Lung (tissue), 12 donors: ENCODE measurements around the gene INO80B. TPM values are rescaled to one million over a fixed set of nuclear protein-coding genes. Genes with fewer than 3 reads are reported as not detected.

Experiments used
- ATAC-seq: fragments of 200-7000 bp; cut with Tn5 transposase; one replicate; pipeline ENCODE4 v1.9.1; 2020; ENCODE audit warnings: moderate number of reproducible peaks; ENCODE audit not compliant: insufficient read depth, low FRiP score
- DNase-seq, 3 donors: peaks; one replicate each; pipeline ENCODE4 v3.0.0-alpha.2; 2013 to 2017
- H3K27ac ChIP-seq, 2 donors: one replicate each; pipeline ENCODE4 v1.5.1; 2013; ENCODE audit warnings: mild to moderate bottlenecking in 2 of 2, moderate library complexity in 2 of 2, control low read depth in 1 of 2, inconsistent platforms in 1 of 2, low read depth in 1 of 2, low read length in 1 of 2
- H3K27me3 ChIP-seq, 3 donors: one replicate each; pipeline ENCODE4 v1.5.1; 2013; ENCODE audit warnings: low read length in 2 of 3; ENCODE audit not compliant: control insufficient read depth in 3 of 3, insufficient read depth in 3 of 3
- H3K36me3 ChIP-seq, 4 donors: one replicate each; pipeline ENCODE4 v1.5.1; 2013; ENCODE audit warnings: low read length in 4 of 4, mild to moderate bottlenecking in 1 of 4, moderate library complexity in 1 of 4; ENCODE audit not compliant: control insufficient read depth in 4 of 4, insufficient read depth in 4 of 4
- H3K4me1 ChIP-seq, 5 donors: one replicate each; pipeline ENCODE4 v1.5.1; 2013; ENCODE audit warnings: low read length in 5 of 5, mild to moderate bottlenecking in 2 of 5, moderate library complexity in 1 of 5; ENCODE audit not compliant: control insufficient read depth in 5 of 5, insufficient read depth in 5 of 5
- H3K4me3 ChIP-seq: one replicate; pipeline ENCODE4 v1.5.1; 2013; ENCODE audit warnings: mild to moderate bottlenecking, control low read depth, moderate library complexity
- H3K9ac ChIP-seq, 2 donors: one replicate each; pipeline ENCODE4 v1.5.1; 2013; ENCODE audit warnings: low read length in 2 of 2, control low read depth in 1 of 2; ENCODE audit not compliant: insufficient read depth in 1 of 2
- H3K9me3 ChIP-seq, 4 donors: one replicate each; pipeline ENCODE4 v1.5.1; 2013; ENCODE audit warnings: low read length in 3 of 4, mild to moderate bottlenecking in 1 of 4, moderate library complexity in 1 of 4; ENCODE audit not compliant: control insufficient read depth in 4 of 4, insufficient read depth in 3 of 4
- WGBS, 2 donors: extraction: QIAGEN DNeasy Blood & Tissue Kit; methylation state at CpG; one replicate each; pipeline ENCODE4 v1.1.7; 2013; 5-methylcytosine and 5-hydroxymethylcytosine counted together
- polyA plus RNA-seq, 2 donors: library from polyadenylated mRNA; stranded (reverse); fragments of 200-250 nt; gene quantifications; one replicate each; pipeline ENCODE4 v1.2.1, GENCODE V29; 2013
- total RNA-seq, 2 donors: library from RNA; depleted of rRNA in 1 of 2; stranded (reverse); fragments of >200 nt in 1 of 2; gene quantifications; one replicate each; pipeline ENCODE4 v1.2.1, GENCODE V29; 2014 to 2021
- TF ChIP-seq, protein P1 (sequence below): IDR thresholded peaks from 2 replicates; pipeline ENCODE4 v1.5.1; 2012; ENCODE audit warnings: mild to moderate bottlenecking; ENCODE audit errors: control extremely low read depth, extremely low read depth
- donor health status: control.
- donor health status: control.
- donor health status: Bipolar disorder and iron deficiency.
- donor health status: healthy.
- donor health status: DM: yes; HTN: yes; CAD: no.

Gene INO80B
- total and polyA plus RNA-seq, 4 donors, result 22.7 to 72.3 (median 36.9) TPM

DNA sequence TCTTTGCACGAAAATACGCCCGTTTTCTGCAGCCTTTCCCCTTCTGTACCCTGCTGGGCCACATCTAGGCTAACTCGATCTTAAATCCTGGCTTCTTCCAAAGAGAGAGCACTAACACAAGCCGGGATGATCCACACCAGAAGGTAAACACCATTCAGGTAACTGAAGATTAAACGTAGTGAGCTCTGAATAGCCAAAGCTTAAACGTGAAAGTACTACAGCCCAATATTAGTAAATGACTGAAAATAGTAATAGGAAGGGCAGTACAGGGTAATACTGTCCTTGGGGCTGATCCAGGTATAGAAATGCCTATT is 18.0 kb downstream of the INO80B start:
- Histone ChIP-seq H3K9me3 (no peaks in the 10 kb centered on the region), H3K36me3 (peaks cover 6 to 24% (median 10%) of the 10 kb centered on the region in 4 donors), H3K4me1 (peaks cover 3 to 15% (median 9%) of the 10 kb centered on the region in 5 donors), H3K9ac (peak overlapping the region in 1 of 2 donors; percentile 65), H3K27me3 (no peaks in the 10 kb centered on the region), H3K27ac (peak overlapping the region; percentile 88 to 95), H3K4me3 (peak overlapping the region; percentile 73)
- TF ChIP-seq, protein P1, sequence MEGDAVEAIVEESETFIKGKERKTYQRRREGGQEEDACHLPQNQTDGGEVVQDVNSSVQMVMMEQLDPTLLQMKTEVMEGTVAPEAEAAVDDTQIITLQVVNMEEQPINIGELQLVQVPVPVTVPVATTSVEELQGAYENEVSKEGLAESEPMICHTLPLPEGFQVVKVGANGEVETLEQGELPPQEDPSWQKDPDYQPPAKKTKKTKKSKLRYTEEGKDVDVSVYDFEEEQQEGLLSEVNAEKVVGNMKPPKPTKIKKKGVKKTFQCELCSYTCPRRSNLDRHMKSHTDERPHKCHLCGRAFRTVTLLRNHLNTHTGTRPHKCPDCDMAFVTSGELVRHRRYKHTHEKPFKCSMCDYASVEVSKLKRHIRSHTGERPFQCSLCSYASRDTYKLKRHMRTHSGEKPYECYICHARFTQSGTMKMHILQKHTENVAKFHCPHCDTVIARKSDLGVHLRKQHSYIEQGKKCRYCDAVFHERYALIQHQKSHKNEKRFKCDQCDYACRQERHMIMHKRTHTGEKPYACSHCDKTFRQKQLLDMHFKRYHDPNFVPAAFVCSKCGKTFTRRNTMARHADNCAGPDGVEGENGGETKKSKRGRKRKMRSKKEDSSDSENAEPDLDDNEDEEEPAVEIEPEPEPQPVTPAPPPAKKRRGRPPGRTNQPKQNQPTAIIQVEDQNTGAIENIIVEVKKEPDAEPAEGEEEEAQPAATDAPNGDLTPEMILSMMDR, result no peak
- DNase-seq, result no peak
- 9 to 10% methylated on average over 7 of the region's 7 CpGs for WGBS, 2 donors
- ATAC-seq, result no peak

GRCh38 chr2:74474481-74474880 is 19.6 kb downstream of the INO80B start:
- H3K4me3 ChIP-seq, result no peak overlapping the region
- DNase-seq, result no peak
- no peaks in the 10 kb centered on the region for H3K27me3 ChIP-seq
- no peak overlapping the region for H3K9ac ChIP-seq
- H3K27ac ChIP-seq, result no peak overlapping the region
- ATAC-seq, result no peak
- H3K36me3 ChIP-seq, result peaks cover 6 to 24% (median 10%) of the 10 kb centered on the region in 4 donors
- H3K9me3 ChIP-seq, result no peaks in the 10 kb centered on the region
- TF ChIP-seq, protein P1, result no peak
- peaks cover 3 to 15% (median 9%) of the 10 kb centered on the region in 5 donors for H3K4me1 ChIP-seq
- WGBS, 2 donors, result 95 to 96% methylated on average over 6 of the region's 6 CpGs

DNA sequence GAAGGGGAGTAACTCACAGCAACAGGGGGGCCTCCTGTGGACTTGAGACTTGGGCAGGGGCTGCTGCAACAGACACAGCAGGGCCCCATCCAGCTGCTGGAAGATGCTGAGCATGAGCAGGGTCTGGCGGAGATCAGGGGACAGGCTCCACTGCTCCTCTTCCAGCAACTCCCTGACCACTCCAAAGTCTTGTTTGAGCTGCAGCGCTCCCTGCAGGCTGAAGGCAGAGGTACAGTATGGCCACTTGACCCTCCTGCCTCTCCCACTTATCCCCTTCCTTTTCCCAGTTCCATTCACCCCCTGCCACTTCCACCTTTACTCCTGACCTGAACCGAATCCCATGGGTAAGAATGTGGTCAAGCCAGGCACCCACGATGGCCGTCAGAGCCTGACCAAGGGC is 20.0 kb downstream of the INO80B start:
- Histone ChIP-seq H3K4me3 (no peak overlapping the region), H3K9ac (no peak overlapping the region), H3K9me3 (no peaks in the 10 kb centered on the region), H3K4me1 (peaks cover 3 to 15% (median 9%) of the 10 kb centered on the region in 5 donors), H3K27ac (no peak overlapping the region), H3K36me3 (peaks cover 7 to 25% (median 10%) of the 10 kb centered on the region in 4 donors), H3K27me3 (no peaks in the 10 kb centered on the region)
- no peak for ATAC-seq
- TF ChIP-seq, protein P1, result no peak
- WGBS, 2 donors, result 86 to 94% methylated on average over 5 of the region's 5 CpGs
- no peak for DNase-seq

GRCh38 chr2:74481431-74481830 is 26.5 kb downstream of the INO80B start:
- Histone ChIP-seq H3K4me1 (peaks cover 3 to 19% (median 8%) of the 10 kb centered on the region in 5 donors), H3K36me3 (peaks cover 0 to 33% (median 8%) of the 10 kb centered on the region in 4 donors), H3K9ac (peak overlapping the region; percentile 29 to 68), H3K4me3 (peak overlapping the region; percentile 86), H3K9me3 (no peaks in the 10 kb centered on the region), H3K27me3 (no peaks in the 10 kb centered on the region), H3K27ac (peak overlapping the region in 1 of 2 donors; percentile 90)
- ATAC-seq (no peak), DNase-seq (no peak)
- TF ChIP-seq, protein P1, result no peak
- WGBS, 2 donors, result 50 to 60% methylated on average over 3 of the region's 3 CpGs
